ENCODE measurements around the gene MASP2. TPM values are rescaled to one million over a fixed set of nuclear protein-coding genes. Genes with fewer than 3 reads are reported as not detected.
"Not testable (repeated sequence)": the region's sequence is repeated elsewhere in the genome, so short reads cannot be mapped to it uniquely, and the experiment has no call there.

The MASP2 gene
- total and polyA plus RNA-seq, 3 experiments from 2014 or later: 0.18 to 0.20 TPM; not detected in 1

DNA sequence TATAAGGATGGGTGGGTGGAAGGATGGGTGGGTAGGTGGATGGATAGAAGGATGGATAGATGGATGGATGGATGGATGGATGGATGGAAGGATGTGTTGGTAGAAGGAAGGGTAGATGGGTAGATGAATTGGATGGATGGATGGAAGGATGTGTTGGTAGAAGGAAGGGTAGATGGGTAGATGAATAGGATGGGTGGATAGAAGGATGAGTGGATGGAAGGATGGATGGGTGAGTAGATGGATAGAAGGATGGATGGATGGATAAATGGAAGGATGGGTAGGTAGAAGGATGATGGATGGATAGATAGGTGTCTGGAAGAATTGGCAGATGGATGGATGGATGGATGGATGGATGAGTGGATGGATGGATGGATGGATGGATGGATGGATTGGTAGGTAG, 6.0 kb downstream of the MASP2 start:
- H3K4me1 ChIP-seq (ENCODE audit: insufficient read depth, low read length): peaks cover 7% of the 10 kb centered on the region
- peaks cover 4% of the 10 kb centered on the region for H3K27me3 ChIP-seq (ENCODE audit: insufficient read depth, low read length, poor library complexity, severe bottlenecking)
- DNase-seq: no peak
- H3K4me3 Mint-ChIP-seq: no peak overlapping the region
- no peak overlapping the region for H3K27ac ChIP-seq (ENCODE audit: low read depth, low read length)
- CTCF ChIA-PET: no interaction called here
- no peak overlapping the region for H3K4me3 ChIP-seq (ENCODE audit: low read length)
- H3K27me3 Mint-ChIP-seq: peaks cover 4 to 9% of the 10 kb centered on the region in 2 donors
- no peaks in the 10 kb centered on the region for H3K9me3 Mint-ChIP-seq
- H3K36me3 Mint-ChIP-seq: no peaks in the 10 kb centered on the region
- no peak overlapping the region for H3K27ac Mint-ChIP-seq
- H3K4me1 Mint-ChIP-seq: peaks cover 6 to 8% (median 7%) of the 10 kb centered on the region in 3 donors
- H3K36me3 ChIP-seq (ENCODE audit: insufficient read depth, low read length): no peaks in the 10 kb centered on the region
- POLR2A ChIA-PET: no interaction called here
- no peaks in the 10 kb centered on the region for H3K9me3 ChIP-seq (ENCODE audit: low read length)

DNA sequence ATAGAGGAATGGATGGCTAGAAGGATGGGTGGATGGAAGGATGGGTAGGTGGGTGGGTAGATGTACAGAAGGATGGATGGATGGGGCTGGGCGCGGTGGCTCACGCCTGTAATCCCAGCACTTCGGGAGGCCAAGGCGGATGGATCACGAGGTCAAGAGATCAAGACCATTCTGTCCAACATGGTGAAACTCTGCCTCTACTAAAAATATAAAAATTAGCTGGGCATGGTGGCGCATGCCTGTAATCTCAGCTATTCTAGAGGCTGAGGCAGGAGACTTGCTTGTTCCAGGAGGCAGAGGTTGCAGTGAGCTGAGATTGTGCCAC, 7.0 kb downstream of the MASP2 start:
- DNase-seq; H3K4me1 Mint-ChIP-seq; H3K4me1 ChIP-seq (ENCODE audit: insufficient read depth, low read length); H3K27me3 Mint-ChIP-seq; H3K9me3 Mint-ChIP-seq; CTCF ChIA-PET; POLR2A ChIA-PET; H3K9me3 ChIP-seq (ENCODE audit: low read length); H3K4me3 ChIP-seq (ENCODE audit: low read length); H3K36me3 ChIP-seq (ENCODE audit: insufficient read depth, low read length); H3K27ac ChIP-seq (ENCODE audit: low read depth, low read length); H3K27ac Mint-ChIP-seq; H3K4me3 Mint-ChIP-seq; H3K27me3 ChIP-seq (ENCODE audit: insufficient read depth, low read length, poor library complexity, severe bottlenecking); H3K36me3 Mint-ChIP-seq: not testable (repeated sequence)

DNA sequence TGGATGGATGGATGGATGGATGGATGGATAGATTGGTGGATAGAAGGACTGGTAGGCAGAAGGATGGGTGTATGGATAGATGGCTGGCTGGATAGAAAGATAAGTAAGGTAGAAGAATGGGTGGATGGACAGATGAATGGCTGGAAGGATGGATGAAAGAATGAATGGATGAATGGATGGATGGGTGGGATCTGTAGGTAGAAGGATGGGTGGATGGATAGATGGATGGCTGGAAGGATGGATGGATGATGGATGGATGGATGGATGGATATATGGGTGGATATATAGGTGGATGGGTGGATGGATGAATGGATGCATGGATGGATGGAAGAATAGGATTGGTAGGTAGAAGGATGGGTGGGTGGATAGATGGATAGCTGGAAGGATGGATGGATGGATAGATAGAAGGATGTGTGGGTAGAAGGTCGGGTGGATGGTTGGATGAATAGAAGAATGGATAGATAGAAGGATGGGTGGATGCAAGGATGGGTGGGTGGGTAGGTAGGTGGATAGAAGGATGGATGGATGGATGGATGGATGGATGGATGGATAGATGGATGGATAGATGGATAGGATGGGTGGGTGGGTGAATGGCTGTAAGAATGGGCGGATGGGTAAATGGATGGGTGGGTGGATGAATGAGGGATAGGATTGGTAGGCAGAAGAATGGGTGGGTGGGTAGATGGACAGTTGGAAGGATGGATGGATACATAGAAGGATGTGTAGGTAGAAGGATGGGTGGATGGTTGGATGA, 7.5 kb downstream of the MASP2 start:
- Mint-ChIP-seq H3K4me1 (peaks cover 6 to 8% (median 7%) of the 10 kb centered on the region in 3 donors), H3K27ac (no peak overlapping the region), H3K27me3 (peaks cover 4 to 9% of the 10 kb centered on the region in 2 donors), H3K4me3 (no peak overlapping the region), H3K9me3 (no peaks in the 10 kb centered on the region), H3K36me3 (no peaks in the 10 kb centered on the region)
- H3K27me3 ChIP-seq (ENCODE audit: insufficient read depth, low read length, poor library complexity, severe bottlenecking): peaks cover 4% of the 10 kb centered on the region
- POLR2A ChIA-PET: no interaction called here
- H3K4me1 ChIP-seq (ENCODE audit: insufficient read depth, low read length): peaks cover 7% of the 10 kb centered on the region
- CTCF ChIA-PET: interaction anchor here (1.3 to 3.7 kb wide), 4 partner anchors 21 to 606 kb away, joined by 3 to 30 read pairs (median 20); partner anchors contain the start of genes MTOR and SRM
- H3K9me3 ChIP-seq (ENCODE audit: low read length): no peaks in the 10 kb centered on the region
- no peak overlapping the region for H3K4me3 ChIP-seq (ENCODE audit: low read length)
- H3K36me3 ChIP-seq (ENCODE audit: insufficient read depth, low read length): no peaks in the 10 kb centered on the region
- no peak for DNase-seq
- no peak overlapping the region for H3K27ac ChIP-seq (ENCODE audit: low read depth, low read length)

DNA sequence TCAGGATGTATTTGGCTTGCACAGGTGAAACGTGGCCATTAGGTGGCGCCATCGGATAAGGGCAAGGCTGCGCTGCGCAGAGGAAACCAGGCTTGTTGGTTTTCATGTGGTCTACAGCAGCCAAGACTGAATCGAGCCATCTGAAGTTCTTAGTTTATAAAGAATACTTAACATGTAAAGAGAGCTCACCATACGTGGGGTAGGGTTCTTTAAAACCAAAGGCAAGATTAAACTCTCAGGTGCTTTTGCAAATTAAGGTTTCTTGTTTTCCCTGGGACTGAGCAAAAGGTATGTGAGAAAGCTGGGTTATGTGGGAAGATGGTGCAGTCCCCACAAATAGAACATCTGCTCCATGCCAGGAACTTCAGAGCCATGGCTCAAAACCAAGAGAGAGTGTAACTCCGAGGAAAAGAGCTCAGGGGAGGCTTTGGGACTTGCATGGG, 9.3 kb downstream of the MASP2 start:
- CTCF ChIA-PET: interaction anchor here (0.6 to 3.7 kb wide), 68 partner anchors 8 to 698 kb away, joined by 3 to 32 read pairs (median 4); partner anchors contain the start of genes AGTRAP, EXOSC10, FBXO6 and MASP2

DNA sequence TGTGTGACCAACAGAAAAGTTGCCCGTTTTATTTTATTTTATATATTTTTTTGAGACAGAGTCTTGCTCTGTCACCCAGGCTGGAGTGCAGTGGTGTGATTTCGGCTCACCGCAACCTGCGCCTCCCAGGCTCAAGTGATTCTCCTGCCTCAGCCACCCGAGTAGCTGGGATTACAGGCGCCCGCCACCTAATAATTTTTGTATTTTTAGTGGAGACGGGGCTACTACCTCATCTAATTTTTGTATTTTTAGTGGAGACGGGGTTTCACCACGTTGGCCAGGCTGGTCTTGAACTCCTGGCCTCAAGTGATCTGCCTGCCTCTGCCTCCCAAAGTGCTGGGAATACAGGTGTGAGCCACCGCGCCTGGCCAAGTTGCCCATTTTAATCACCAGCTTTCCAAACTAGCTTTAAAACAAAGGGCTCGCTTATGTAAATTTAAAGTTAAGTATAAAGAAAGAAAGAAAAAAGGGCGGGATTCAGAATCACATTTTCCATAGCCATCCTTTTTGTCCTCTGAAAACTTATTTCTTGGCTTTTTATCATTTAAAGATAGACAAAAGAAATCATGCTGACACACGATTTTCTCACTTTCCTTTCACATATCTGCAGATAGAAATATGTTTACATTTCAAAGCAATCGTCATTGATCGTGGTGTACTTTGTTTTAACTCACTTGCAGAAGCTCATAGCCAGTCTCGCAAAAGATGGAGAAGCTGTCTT, 9.9 kb downstream of the MASP2 start:
- H3K36me3 ChIP-seq (ENCODE audit: insufficient read depth, low read length); DNase-seq; H3K4me3 ChIP-seq (ENCODE audit: low read length); H3K27ac ChIP-seq (ENCODE audit: low read depth, low read length); H3K36me3 Mint-ChIP-seq; H3K9me3 ChIP-seq (ENCODE audit: low read length); H3K27me3 Mint-ChIP-seq; H3K27me3 ChIP-seq (ENCODE audit: insufficient read depth, low read length, poor library complexity, severe bottlenecking); H3K4me3 Mint-ChIP-seq; H3K9me3 Mint-ChIP-seq; H3K4me1 ChIP-seq (ENCODE audit: insufficient read depth, low read length); H3K4me1 Mint-ChIP-seq; H3K27ac Mint-ChIP-seq: not testable (repeated sequence)
- CTCF ChIA-PET: interaction anchor here (0.6 to 3.7 kb wide), 62 partner anchors 9 to 683 kb away, joined by 3 to 32 read pairs (median 5); partner anchors contain the start of genes EXOSC10, FBXO6, MASP2 and MTOR
- POLR2A ChIA-PET: interaction anchor here (0.6 to 1.4 kb wide), 5 partner anchors 23 to 682 kb away, joined by 3 to 9 read pairs (median 3); partner anchors contain the start of genes SRM and TARDBP

More for the DNA sequence above, 9.3 kb downstream of the MASP2 start:
- Mint-ChIP-seq H3K4me3 (no peak overlapping the region), H3K27me3 (peaks cover 4 to 9% of the 10 kb centered on the region in 2 donors), H3K4me1 (peaks cover 6 to 8% (median 7%) of the 10 kb centered on the region in 3 donors), H3K9me3 (no peaks in the 10 kb centered on the region), H3K36me3 (no peaks in the 10 kb centered on the region), H3K27ac (no peak overlapping the region)
- Histone ChIP-seq H3K4me1 (ENCODE audit: insufficient read depth, low read length) (peaks cover 7% of the 10 kb centered on the region), H3K9me3 (ENCODE audit: low read length) (no peaks in the 10 kb centered on the region), H3K36me3 (ENCODE audit: insufficient read depth, low read length) (no peaks in the 10 kb centered on the region), H3K4me3 (ENCODE audit: low read length) (no peak overlapping the region), H3K27me3 (ENCODE audit: insufficient read depth, low read length, poor library complexity, severe bottlenecking) (peaks cover 4% of the 10 kb centered on the region), H3K27ac (ENCODE audit: low read depth, low read length) (no peak overlapping the region)
- DNase-seq: peak; percentile 77 to 90 (median 83)
- POLR2A ChIA-PET: interaction anchor here (0.6 to 1.4 kb wide), 5 partner anchors 22 to 682 kb away, joined by 3 to 9 read pairs (median 3); partner anchors contain the start of genes SRM and TARDBP

DNA sequence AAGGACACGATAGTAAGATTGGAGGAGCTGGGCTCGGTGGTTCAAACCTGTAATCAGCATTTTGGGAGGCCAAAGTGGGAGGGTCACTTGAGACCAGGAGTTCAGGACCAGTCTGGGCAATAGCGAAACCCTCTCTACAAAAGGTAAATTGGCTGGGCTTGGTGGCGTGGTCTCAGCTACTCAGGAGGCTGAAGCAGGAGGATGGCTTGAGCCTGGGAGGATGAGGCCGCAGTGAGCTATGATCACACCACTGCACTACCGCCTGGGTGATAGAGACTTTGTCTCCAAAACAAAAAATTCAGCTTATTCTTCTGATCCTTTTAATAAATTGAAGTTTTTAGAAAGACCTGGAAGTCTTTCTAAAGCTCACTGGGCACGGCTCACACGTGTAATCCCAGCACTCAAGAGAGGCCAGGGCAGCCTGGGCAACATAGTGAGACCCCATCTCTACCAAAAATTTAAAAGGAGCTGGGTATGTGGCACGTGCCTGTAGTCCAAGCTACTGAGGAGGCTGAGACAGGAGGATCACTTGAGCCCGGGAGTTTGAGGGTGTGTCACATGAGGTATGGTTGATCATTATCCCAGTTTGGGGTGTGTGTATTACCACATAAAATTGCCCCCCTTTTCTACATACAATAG, 15.3 kb downstream of the MASP2 start:
- CTCF ChIA-PET: interaction anchor here (1.0 kb wide), 1 partner anchor 10 kb away, joined by 3 read pairs; no protein-coding TSS in a partner anchor
- Mint-ChIP-seq H3K4me3 (no peak overlapping the region), H3K36me3 (peaks cover 0 to 27% (median 0%) of the 10 kb centered on the region in 3 donors), H3K9me3 (no peaks in the 10 kb centered on the region), H3K4me1 (peaks cover 3 to 9% (median 3%) of the 10 kb centered on the region in 3 donors), H3K27me3 (no peaks in the 10 kb centered on the region), H3K27ac (no peak overlapping the region)
- H3K36me3 ChIP-seq (ENCODE audit: insufficient read depth, low read length): peaks cover 5% of the 10 kb centered on the region
- no peaks in the 10 kb centered on the region for H3K9me3 ChIP-seq (ENCODE audit: low read length)
- no peaks in the 10 kb centered on the region for H3K27me3 ChIP-seq (ENCODE audit: insufficient read depth, low read length, poor library complexity, severe bottlenecking)
- H3K4me3 ChIP-seq (ENCODE audit: low read length): no peak overlapping the region
- H3K27ac ChIP-seq (ENCODE audit: low read depth, low read length): no peak overlapping the region
- POLR2A ChIA-PET: interaction anchor here (0.5 to 1.6 kb wide), 2 partner anchors 23 to 28 kb away, joined by 4 read pairs; partner anchors contain the start of gene SRM
- no peak for DNase-seq
- H3K4me1 ChIP-seq (ENCODE audit: insufficient read depth, low read length): no peaks in the 10 kb centered on the region

DNA sequence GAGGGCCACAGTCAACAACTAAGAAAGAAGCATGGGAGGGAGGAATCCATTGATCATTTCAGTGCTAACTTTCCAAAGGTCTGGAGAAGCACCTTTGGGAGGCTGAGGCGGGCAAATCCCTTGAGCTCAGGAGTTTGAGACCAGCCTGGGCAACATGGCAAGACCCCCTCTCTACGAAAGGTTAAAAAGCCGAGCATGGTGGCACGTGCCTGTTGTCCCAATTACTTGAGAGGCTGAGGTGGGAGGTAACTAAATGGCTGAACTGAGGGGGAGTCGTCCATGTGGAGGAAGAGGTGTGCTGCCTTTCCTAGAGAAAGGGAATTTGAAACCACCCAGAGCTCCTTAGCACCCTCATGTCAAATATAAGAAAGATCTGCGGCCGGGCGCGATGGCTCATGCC, 16.2 kb downstream of the MASP2 start:
- Mint-ChIP-seq H3K27me3 (no peaks in the 10 kb centered on the region), H3K36me3 (peaks cover 0 to 35% (median 0%) of the 10 kb centered on the region in 3 donors), H3K4me1 (peaks cover 6 to 15% (median 10%) of the 10 kb centered on the region in 3 donors), H3K4me3 (no peak overlapping the region), H3K27ac (no peak overlapping the region), H3K9me3 (no peaks in the 10 kb centered on the region)
- no peaks in the 10 kb centered on the region for H3K9me3 ChIP-seq (ENCODE audit: low read length)
- no peaks in the 10 kb centered on the region for H3K27me3 ChIP-seq (ENCODE audit: insufficient read depth, low read length, poor library complexity, severe bottlenecking)
- H3K27ac ChIP-seq (ENCODE audit: low read depth, low read length): no peak overlapping the region
- H3K4me1 ChIP-seq (ENCODE audit: insufficient read depth, low read length): no peaks in the 10 kb centered on the region
- ChIA-PET CTCF (no interaction called here), POLR2A (no interaction called here)
- no peak overlapping the region for H3K4me3 ChIP-seq (ENCODE audit: low read length)
- DNase-seq: no peak
- H3K36me3 ChIP-seq (ENCODE audit: insufficient read depth, low read length): peaks cover 8% of the 10 kb centered on the region
